Activated CD8-positive, alpha-beta memory T cell treated with anti-CD3 and anti-CD28 coated beads, Interleukin-2, amount 50 U/mL, for 48 hours (primary cell): ENCODE measurements around the gene NUP50.

Experiments used
- DNase-seq: peaks from one replicate; pipeline ENCODE4 v3.0.0-alpha.2; 2020

NUP50 gene

DNA sequence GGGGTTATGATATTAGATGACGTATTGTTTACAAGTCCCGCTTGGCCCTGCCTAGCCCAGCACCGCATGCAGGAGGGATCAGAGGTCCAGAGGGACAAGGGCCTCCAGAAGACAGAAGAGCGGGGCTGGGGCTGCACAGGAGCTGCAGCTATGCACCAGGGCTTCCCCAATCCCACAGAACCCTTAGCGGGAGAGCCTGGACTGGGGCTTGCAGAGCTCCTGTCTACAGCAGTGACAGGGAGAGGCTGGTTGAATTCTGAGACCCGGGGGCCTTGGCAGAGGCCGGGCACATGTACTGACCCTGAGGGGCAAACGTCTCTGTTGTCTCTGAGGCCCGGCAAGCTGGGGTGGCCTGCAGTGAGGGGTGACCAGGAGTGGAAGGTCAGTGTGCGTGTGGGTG is 70.1 kb downstream of the NUP50 start:
- DNase-seq: no peak

DNA sequence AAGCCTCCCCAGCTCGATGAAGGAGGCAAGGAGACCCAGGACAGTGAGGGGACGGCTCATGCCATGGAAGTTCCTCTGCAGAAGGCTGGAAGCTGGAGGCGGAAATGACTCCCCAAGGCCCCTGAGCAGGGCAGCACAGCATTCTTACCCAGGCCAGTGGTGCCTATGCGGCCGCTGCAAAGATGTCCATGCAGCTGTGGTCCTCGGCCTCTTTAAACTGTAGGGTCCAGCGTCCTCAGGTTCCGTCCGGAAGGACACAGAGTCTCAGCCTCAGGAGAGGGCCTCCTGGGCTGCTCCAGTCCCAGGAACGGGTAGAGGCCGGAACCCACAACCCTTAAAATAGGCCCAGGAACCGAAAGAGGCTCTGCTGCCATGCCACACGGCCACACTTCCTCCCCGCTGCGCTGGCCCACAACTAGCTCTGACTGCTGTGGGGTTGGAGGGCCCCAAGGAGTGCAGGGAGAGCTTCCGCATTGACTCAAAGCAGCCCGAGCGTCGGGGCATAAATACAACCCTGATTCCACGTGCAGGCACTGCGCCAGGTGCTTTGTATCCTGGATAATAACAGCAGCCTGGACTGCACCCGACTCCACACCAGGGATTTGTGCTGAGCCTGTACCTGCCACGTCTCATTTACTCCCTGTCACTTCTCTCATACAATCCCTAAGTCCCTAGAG is 71.5 kb downstream of the NUP50 start:
- no peak for DNase-seq

- no peak for DNase-seq
Observed at GRCh38 chr22:45235851-45236342, 72.2 kb downstream of the NUP50 start.

DNA sequence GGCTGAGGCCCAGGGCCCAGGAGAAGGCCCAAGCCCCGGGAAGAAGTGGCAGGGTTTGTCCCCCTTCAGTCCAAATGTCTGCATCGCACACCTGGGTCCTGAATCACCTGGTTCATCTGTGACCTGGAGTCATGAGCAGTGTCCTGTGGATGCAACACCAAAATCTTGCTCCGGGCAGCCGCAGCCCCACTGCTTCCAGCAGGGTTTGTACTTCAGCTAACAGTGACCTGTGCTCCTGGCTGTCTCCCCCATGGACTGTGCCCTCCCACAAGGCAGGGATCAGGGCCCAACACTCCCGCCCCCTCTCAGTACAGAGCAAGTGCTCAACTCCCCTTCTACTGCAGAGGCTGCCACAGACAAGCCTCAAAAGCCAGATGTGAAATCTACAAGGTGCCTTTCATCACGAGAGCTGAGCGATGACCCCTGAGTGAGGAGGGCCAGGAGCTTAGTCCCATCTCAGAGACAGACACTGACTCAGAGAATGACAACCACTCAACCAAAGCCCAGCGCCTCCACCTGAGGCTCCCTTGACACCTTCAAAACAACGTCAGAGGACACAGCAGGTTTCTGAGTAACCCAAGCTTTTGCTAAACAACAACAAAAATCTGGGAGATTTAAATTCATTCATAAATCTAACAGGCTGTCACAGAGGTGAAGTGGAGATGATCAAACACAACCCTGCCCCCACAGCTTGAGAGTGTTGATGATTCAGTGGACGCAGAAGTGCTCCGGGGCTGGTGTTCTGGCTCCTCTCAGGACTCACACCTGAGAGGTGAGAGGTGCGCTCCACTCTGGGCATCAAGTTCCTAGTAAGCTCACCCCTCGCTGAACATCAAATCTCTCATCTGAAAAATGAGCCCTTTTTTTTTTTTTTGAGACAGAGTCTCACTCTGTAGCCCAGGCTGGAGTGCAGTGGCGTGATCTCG is 73.6 kb downstream of the NUP50 start:
- no peak for DNase-seq
